Testis (tissue), 2 donors: ENCODE measurements around the gene UBASH3B.

Experiments used
- CTCF ChIP-seq, 3 experiments: fragments of 450-650 bp in 2 of 3; fragments of 200-600 bp in 1 of 3; sonication (generic) in 1 of 3; IDR thresholded peaks; one replicate each; pipeline ENCODE4 v1.5.1; 2016 to 2019; ENCODE audit warnings: antibody characterized with exemption in 3 of 3, mild to moderate bottlenecking in 2 of 3, moderate library complexity in 1 of 3
- POLR2A ChIP-seq: fragments of 450-650 bp; IDR thresholded peaks from one replicate; pipeline ENCODE4 v1.6.1; 2017; ENCODE audit warnings: antibody characterized with exemption, mild to moderate bottlenecking, moderate library complexity

- TF ChIP-seq CTCF (IDR thresholded peaks at IDR 0.05) (no peak), POLR2A (no peak)
These were observed 60.3 kb downstream of the UBASH3B start for GRCh38 chr11:122715548-122716440.
